IMR-90 (cell line): ENCODE results near the gene BPI. TPM values are rescaled to one million over a fixed set of nuclear protein-coding genes. Genes with fewer than 3 reads are reported as not detected.

Source experiments
- ATAC-seq: fragments of 200-7000 bp; cut with Tn5 transposase; 2 replicates; pipeline ENCODE4 v1.9.1; 2020; ENCODE audit warnings: low read depth, mild to moderate bottlenecking, moderate library complexity
- BruUV-seq: library from RNA; stranded (reverse); fragments of 400-500 nt; replicated peaks from 2 replicates; lab custom pipeline; 2021; lab: Mats Ljungman, UMichigan
- CTCF ChIA-PET: fragments of 300-600 bp; formaldehyde crosslinking; extraction: SDS; loops from one replicate; lab custom pipeline; 2021; ENCODE audit warnings: antibody characterized with exemption; lab: Yijun Ruan, JAX
- POLR2A ChIA-PET: fragments of 300-600 bp; sonication (Branson Sonifier 250); formaldehyde crosslinking; loops from one replicate; lab custom pipeline; 2022; ENCODE audit warnings: antibody characterized with exemption; ENCODE audit not compliant: unreplicated experiment; lab: Charles Lee
- DNase-seq: peaks from one replicate; pipeline ENCODE4 v3.0.0; 2013
- H2AFZ ChIP-seq: replicated peaks from 2 replicates; pipeline ENCODE3; 2013; ENCODE audit warnings: low read length, mild to moderate bottlenecking; ENCODE audit not compliant: poor library complexity
- H2AK5ac ChIP-seq: 2 replicates; pipeline ENCODE4 v1.6.1; 2013; ENCODE audit warnings: low read depth, low read length, inconsistent platforms
- H2AK9ac ChIP-seq: replicated peaks from 2 replicates; pipeline ENCODE3; 2013; ENCODE audit warnings: mild to moderate bottlenecking, low read depth, low read length, moderate library complexity; ENCODE audit not compliant: poor library complexity
- H2BK120ac ChIP-seq: 2 replicates; pipeline ENCODE4 v1.6.1; 2013; ENCODE audit warnings: low read depth, low read length, inconsistent platforms
- H2BK15ac ChIP-seq: 3 replicates; pipeline ENCODE4 v1.6.1; 2013; ENCODE audit warnings: low read depth, low read length, inconsistent platforms
- H2BK20ac ChIP-seq: 2 replicates; pipeline ENCODE4 v1.6.1; 2013; ENCODE audit warnings: low read depth, mild to moderate bottlenecking, inconsistent platforms, low read length, moderate library complexity
- H2BK5ac ChIP-seq: 2 replicates; pipeline ENCODE4 v1.6.1; 2013; ENCODE audit warnings: mild to moderate bottlenecking, low read depth, low read length, inconsistent platforms; ENCODE audit not compliant: poor library complexity, severe bottlenecking
- H3K14ac ChIP-seq: replicated peaks from 2 replicates; pipeline ENCODE4 v1.6.1; 2013; ENCODE audit warnings: low read depth, low read length, inconsistent platforms
- H3K18ac ChIP-seq: 2 replicates; pipeline ENCODE4 v1.6.1; 2013; ENCODE audit warnings: low read depth, low read length, control low read depth
- H3K23ac ChIP-seq: 2 replicates; pipeline ENCODE4 v1.6.1; 2013; ENCODE audit warnings: low read depth, low read length, inconsistent platforms
- H3K27ac ChIP-seq: 2 replicates; pipeline ENCODE4 v1.5.1; 2013; ENCODE audit warnings: mild to moderate bottlenecking, control low read depth, low read length; ENCODE audit not compliant: insufficient read depth
- H3K27me3 ChIP-seq: 2 replicates; pipeline ENCODE4 v1.6.1; 2013; ENCODE audit warnings: low read length; ENCODE audit not compliant: control insufficient read depth, insufficient read depth
- H3K36me3 ChIP-seq: 2 replicates; pipeline ENCODE4 v1.6.1; 2013; ENCODE audit warnings: low read length, mixed read lengths; ENCODE audit not compliant: control insufficient read depth, insufficient read depth
- H3K4ac ChIP-seq: 2 replicates; pipeline ENCODE4 v1.6.1; 2013; ENCODE audit warnings: low read depth, low read length, inconsistent platforms
- H3K4me1 ChIP-seq: 2 replicates; pipeline ENCODE4 v1.6.1; 2013; ENCODE audit warnings: low read length, mixed read lengths; ENCODE audit not compliant: control insufficient read depth, insufficient read depth
- H3K4me2 ChIP-seq: 2 replicates; pipeline ENCODE4 v1.6.1; 2013; ENCODE audit warnings: low read depth, mild to moderate bottlenecking, control low read depth, low read length, moderate library complexity
- H3K4me3 ChIP-seq: 2 replicates; pipeline ENCODE4 v1.5.1; 2013; ENCODE audit warnings: low read depth, mild to moderate bottlenecking, control low read depth, low read length, moderate library complexity; ENCODE audit not compliant: insufficient read depth
- H3K56ac ChIP-seq: 2 replicates; pipeline ENCODE4 v1.6.1; 2013; ENCODE audit warnings: low read length, inconsistent platforms; ENCODE audit not compliant: insufficient read depth; ENCODE audit errors: extremely low read depth
- H3K79me1 ChIP-seq, 2 experiments: 2 replicates each; pipeline ENCODE4 v1.6.1; 2013; ENCODE audit warnings: low read length in 2 of 2, inconsistent platforms in 1 of 2, low read depth in 1 of 2
- H3K9ac ChIP-seq: 2 replicates; pipeline ENCODE4 v1.6.1; 2013; ENCODE audit warnings: low read depth, low read length, control low read depth
- H3K9me1 ChIP-seq: 2 replicates; pipeline ENCODE4 v1.6.1; 2013; ENCODE audit warnings: low read length, inconsistent platforms; ENCODE audit not compliant: insufficient read depth
- H3K9me3 ChIP-seq: 2 replicates; pipeline ENCODE4 v1.6.1; 2013; ENCODE audit warnings: low read length; ENCODE audit not compliant: control insufficient read depth, insufficient read depth
- H4K20me1 ChIP-seq: 2 replicates; pipeline ENCODE4 v1.6.1; 2013; ENCODE audit warnings: low read length, inconsistent platforms; ENCODE audit not compliant: insufficient read depth
- H4K5ac ChIP-seq: 2 replicates; pipeline ENCODE4 v1.6.1; 2013; ENCODE audit warnings: mild to moderate bottlenecking, low read depth, low read length, control low read depth
- H4K8ac ChIP-seq, 2 experiments: 2 replicates each; pipeline ENCODE4 v1.6.1; 2013; ENCODE audit warnings: low read depth in 2 of 2, low read length in 2 of 2, control low read depth in 1 of 2, inconsistent platforms in 1 of 2
- H4K91ac ChIP-seq: 2 replicates; pipeline ENCODE4 v1.6.1; 2013; ENCODE audit warnings: low read depth, low read length, inconsistent platforms; ENCODE audit not compliant: insufficient read depth
- BHLHE40 ChIP-seq: fragments of 150-350 bp; IDR thresholded peaks from 2 replicates; pipeline ENCODE4 v1.6.1; 2016; ENCODE audit warnings: mild to moderate bottlenecking, low read depth, low read length
- CEBPB ChIP-seq: IDR thresholded peaks from 2 replicates; pipeline ENCODE4 v1.6.1; 2012; ENCODE audit warnings: low read depth, low read length, improper control_type of control experiment
- CHD1 ChIP-seq: IDR thresholded peaks from 2 replicates; pipeline ENCODE4 v1.6.1; 2012; ENCODE audit warnings: low read depth, low read length, improper control_type of control experiment
- CTCF ChIP-seq: conservative IDR thresholded peaks from 2 replicates; pipeline ENCODE4 v1.5.1; 2012; ENCODE audit warnings: mild to moderate bottlenecking, low read depth, low read length, improper control_type of control experiment
- ELK1 ChIP-seq: fragments of 150-350 bp; IDR thresholded peaks from 2 replicates; pipeline ENCODE4 v1.6.1; 2016; ENCODE audit warnings: low read depth, mild to moderate bottlenecking, low read length, moderate library complexity, borderline replicate concordance
- FOS ChIP-seq: fragments of 150-350 bp; IDR thresholded peaks from 2 replicates; pipeline ENCODE4 v1.6.1; 2016; ENCODE audit warnings: low read depth, low read length
- MAFK ChIP-seq: IDR thresholded peaks from 2 replicates; pipeline ENCODE4 v1.6.1; 2012; ENCODE audit warnings: low read depth, low read length, improper control_type of control experiment
- MAZ ChIP-seq: IDR thresholded peaks from 2 replicates; pipeline ENCODE4 v1.6.1; 2012; ENCODE audit warnings: low read depth, mild to moderate bottlenecking, low read length, improper control_type of control experiment, moderate library complexity, borderline replicate concordance
- MXI1 ChIP-seq: IDR thresholded peaks from 2 replicates; pipeline ENCODE4 v1.6.1; 2012; ENCODE audit warnings: low read depth, mild to moderate bottlenecking, low read length, moderate library complexity, borderline replicate concordance
- NFE2L2 ChIP-seq: fragments of 150-350 bp; IDR thresholded peaks from 2 replicates; pipeline ENCODE4 v1.6.1; 2016; ENCODE audit warnings: low read depth, mild to moderate bottlenecking, low read length
- POLR2A ChIP-seq: IDR thresholded peaks from 2 replicates; pipeline ENCODE4 v1.6.1; 2012; ENCODE audit warnings: mild to moderate bottlenecking, low read depth, low read length
- RAD21 ChIP-seq: IDR thresholded peaks from 2 replicates; pipeline ENCODE4 v1.6.1; 2012; ENCODE audit warnings: low read length, improper control_type of control experiment
- RCOR1 ChIP-seq: IDR thresholded peaks from 2 replicates; pipeline ENCODE4 v1.6.1; 2012; ENCODE audit warnings: mild to moderate bottlenecking, low read length, improper control_type of control experiment; ENCODE audit not compliant: insufficient replicate concordance
- RFX5 ChIP-seq: IDR thresholded peaks from 2 replicates; pipeline ENCODE4 v1.8.0; 2012; ENCODE audit warnings: low read depth, mild to moderate bottlenecking, low read length, moderate library complexity
- SMC3 ChIP-seq: fragments of 150-350 bp; IDR thresholded peaks from 2 replicates; pipeline ENCODE4 v1.6.1; 2016; ENCODE audit warnings: low read depth, mild to moderate bottlenecking, antibody characterized with exemption, low read length, moderate library complexity
- USF2 ChIP-seq: fragments of 150-350 bp; IDR thresholded peaks from 2 replicates; pipeline ENCODE4 v1.6.1; 2017; ENCODE audit warnings: mild to moderate bottlenecking, antibody characterized with exemption, low read length, low read depth
- WGBS, 2 experiments: methylation state at CpG; one replicate each; pipeline versions ENCODE4 v1.1.5 to v1.1.7; 2013; ENCODE audit warnings: missing lambda C conversion rate in 2 of 2; ENCODE audit not compliant: insufficient read length in 1 of 2; ENCODE audit errors: extremely low coverage in 2 of 2; 5-methylcytosine and 5-hydroxymethylcytosine counted together
- dilution Hi-C: fragments of 300-500 bp; cut with HindIII; formaldehyde crosslinking; loops from one replicate; pipeline ENCODE4 v1.14.3; 2018; ENCODE audit warnings: low sequenced_read_pairs; ENCODE audit not compliant: unreplicated experiment
- in situ Hi-C: fragments of 300-500 bp; cut with MboI; formaldehyde crosslinking; loops from 3 replicates; pipeline ENCODE4 v1.14.3; 2019; ENCODE audit warnings: low sequenced_read_pairs, inconsistent platforms, mixed read lengths
- intact Hi-C: fragments of 100-400 bp; cut with micrococcal nuclease; formaldehyde crosslinking; loops from 2 replicates; pipeline ENCODE4 v1.10.0; 2022
- polyA plus RNA-seq, 3 experiments: library from polyadenylated mRNA; depleted of rRNA; stranded (reverse); fragments of >200 nt; gene quantifications; 2 replicates each; pipeline ENCODE4 v1.2.3, GENCODE V29; 2012; ENCODE audit warnings: low replicate concordance in 1 of 3
- total RNA-seq: library from RNA; depleted of rRNA; stranded (reverse); fragments of >200 nt; gene quantifications from 2 replicates; pipeline ENCODE4 v1.2.3, GENCODE V29; 2012

BPI gene
- total and polyA plus RNA-seq, 2 of the 4 experiments (the other 2 are of a cell fraction) = 0.05 TPM; not detected in 1

- H3K14ac ChIP-seq = no peak overlapping the region
- H2BK15ac ChIP-seq = no peak overlapping the region
- H3K36me3 ChIP-seq = no peaks in the 10 kb centered on the region
- no peak overlapping the region for H2BK5ac ChIP-seq
- no peak overlapping the region for H2BK20ac ChIP-seq
- peaks cover 3% of the 10 kb centered on the region; the same call in 1 of the 2 replicates for H3K9me3 ChIP-seq
- H4K8ac ChIP-seq = no peak overlapping the region
- ChIA-PET POLR2A (no interaction called here), CTCF (interaction anchor here (0.6 to 0.9 kb wide), 2 partner anchors 84 to 95 kb away, joined by 3 read pairs; no protein-coding TSS in a partner anchor)
- H2AK9ac ChIP-seq = no peak overlapping the region
- DNase-seq (no peak), ATAC-seq (no peak)
- peaks cover 40% of the 10 kb centered on the region for H3K27me3 ChIP-seq
- no peak overlapping the region for H2BK120ac ChIP-seq
- H3K9ac ChIP-seq = no peak overlapping the region
- H3K4me2 ChIP-seq = no peak overlapping the region
- no peaks in the 10 kb centered on the region for H3K9me1 ChIP-seq
- no peak overlapping the region for H3K4ac ChIP-seq
- H3K4me1 ChIP-seq = no peaks in the 10 kb centered on the region
- in situ Hi-C loops (no loop called here), dilution Hi-C loops (no loop called here), intact Hi-C loops (loop anchor here (10.0 kb wide), 1 partner anchor 419 kb away; the partner anchor contains the start of gene VSTM2L)
- H3K27ac ChIP-seq = no peak overlapping the region
- no peak overlapping the region for H3K56ac ChIP-seq
- TF ChIP-seq CHD1 (no peak), BHLHE40 (no peak), NFE2L2 (no peak), RCOR1 (no peak), USF2 (no peak), RFX5 (no peak), POLR2A (no peak), RAD21 (no peak), CEBPB (no peak), MAZ (no peak), ELK1 (no peak), MXI1 (no peak), MAFK (no peak), SMC3 (no peak), FOS (no peak), CTCF (no peak)
- BruUV-seq = no TSS peak
- H4K91ac ChIP-seq = no peak overlapping the region
- no peak overlapping the region; the same call in 1 of the 2 replicates for H3K23ac ChIP-seq
- no peaks in the 10 kb centered on the region for H3K79me1 ChIP-seq
- no peaks in the 10 kb centered on the region for H4K20me1 ChIP-seq
- WGBS, 2 experiments = 96% methylated on average over 2 of the region's 3 CpGs; no CpG with 5 or more reads in 1 of the 2 experiments
- no peak overlapping the region for H3K18ac ChIP-seq
- no peak overlapping the region for H3K4me3 ChIP-seq
- no peak overlapping the region for H2AFZ ChIP-seq
- H4K5ac ChIP-seq = no peak overlapping the region
- H2AK5ac ChIP-seq = no peak overlapping the region
Measured at GRCh38 chr20:38324159-38324558, 20.2 kb downstream of the BPI start.
